ENCODE measurements around the gene CBFB.

DNA sequence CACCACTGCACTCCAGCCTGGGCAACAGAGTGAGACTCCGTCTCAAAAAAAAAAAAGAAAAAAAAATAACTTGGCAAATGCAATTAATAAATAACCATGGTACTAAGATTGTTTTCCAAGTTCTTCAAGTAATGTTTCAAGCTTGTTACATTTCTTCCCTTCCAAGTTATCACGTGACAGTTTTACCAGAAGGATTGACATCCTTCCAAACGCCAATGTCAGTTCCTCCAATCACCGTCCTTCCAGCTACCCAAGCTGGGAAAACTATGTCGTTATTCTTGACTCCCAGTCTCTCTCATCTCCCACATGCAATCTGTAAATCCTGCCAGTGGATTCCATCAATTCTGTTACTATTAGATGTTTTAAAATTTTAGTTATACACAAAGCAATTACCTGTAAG lies 76.9 kb downstream of the CBFB start:
- TF ChIP-seq, protein P1, sequence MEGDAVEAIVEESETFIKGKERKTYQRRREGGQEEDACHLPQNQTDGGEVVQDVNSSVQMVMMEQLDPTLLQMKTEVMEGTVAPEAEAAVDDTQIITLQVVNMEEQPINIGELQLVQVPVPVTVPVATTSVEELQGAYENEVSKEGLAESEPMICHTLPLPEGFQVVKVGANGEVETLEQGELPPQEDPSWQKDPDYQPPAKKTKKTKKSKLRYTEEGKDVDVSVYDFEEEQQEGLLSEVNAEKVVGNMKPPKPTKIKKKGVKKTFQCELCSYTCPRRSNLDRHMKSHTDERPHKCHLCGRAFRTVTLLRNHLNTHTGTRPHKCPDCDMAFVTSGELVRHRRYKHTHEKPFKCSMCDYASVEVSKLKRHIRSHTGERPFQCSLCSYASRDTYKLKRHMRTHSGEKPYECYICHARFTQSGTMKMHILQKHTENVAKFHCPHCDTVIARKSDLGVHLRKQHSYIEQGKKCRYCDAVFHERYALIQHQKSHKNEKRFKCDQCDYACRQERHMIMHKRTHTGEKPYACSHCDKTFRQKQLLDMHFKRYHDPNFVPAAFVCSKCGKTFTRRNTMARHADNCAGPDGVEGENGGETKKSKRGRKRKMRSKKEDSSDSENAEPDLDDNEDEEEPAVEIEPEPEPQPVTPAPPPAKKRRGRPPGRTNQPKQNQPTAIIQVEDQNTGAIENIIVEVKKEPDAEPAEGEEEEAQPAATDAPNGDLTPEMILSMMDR (IDR thresholded peaks at IDR 0.05): no peak
- TF ChIP-seq POLR2A (IDR thresholded peaks at IDR 0.05): no peak

All from suprapubic skin (tissue), 3 donors.